HG03354 (cell line): Measurements from ENCODE around the gene CLDN7.

ENCODE experiments used
- ATAC-seq: cut with Tn5 transposase; IDR thresholded peaks from one replicate; pipeline ENCODE4 v1.9.1; 2021; ENCODE audit warnings: mild to moderate bottlenecking; ENCODE audit not compliant: unreplicated experiment, poor library complexity, severe bottlenecking

CLDN7 gene

GRCh38 chr17:7289256-7290032 is 27.2 kb upstream of the CLDN7 start:
- ATAC-seq = no peak

GRCh38 chr17:7285679-7286078 is 23.4 kb upstream of the CLDN7 start:
- no peak for ATAC-seq

GRCh38 chr17:7284911-7285310 is 22.6 kb upstream of the CLDN7 start:
- ATAC-seq = no peak

GRCh38 chr17:7283471-7284216 is 21.4 kb upstream of the CLDN7 start:
- ATAC-seq = no peak

- ATAC-seq = no peak
Observed at GRCh38 chr17:7282752-7283321, 20.6 kb upstream of the CLDN7 start.

- no peak for ATAC-seq
Observed at GRCh38 chr17:7281953-7282751, 19.9 kb upstream of the CLDN7 start.

GRCh38 chr17:7281074-7281952 is 19.0 kb upstream of the CLDN7 start, which contains the start of gene SLC2A4:
Gene SLC2A4, plus strand, starts transcription at chr17:7281718. Its CDS starts 217 bp downstream, at chr17:7281935.
- peak; percentile 56 for ATAC-seq

GRCh38 chr17:7280519-7281073 is 18.3 kb upstream of the CLDN7 start:
- ATAC-seq = peak; percentile 69

GRCh38 chr17:7279448-7279847 is 17.2 kb upstream of the CLDN7 start:
- ATAC-seq = no peak

GRCh38 chr17:7266784-7267183 is 4.5 kb upstream of the CLDN7 start:
- ATAC-seq = no peak

- no peak for ATAC-seq
Observed at GRCh38 chr17:7263801-7264078, 1.5 kb upstream of the CLDN7 start.

GRCh38 chr17:7262935-7263800 is 890 bp upstream of the CLDN7 start:
- ATAC-seq = no peak

GRCh38 chr17:7261379-7262191 is 693 bp downstream of the CLDN7 start:
- ATAC-seq = no peak

- ATAC-seq = no peak
Observed at GRCh38 chr17:7260651-7261378, 1.5 kb downstream of the CLDN7 start.

GRCh38 chr17:7260151-7260550 is 2.1 kb downstream of the CLDN7 start:
- no peak for ATAC-seq

GRCh38 chr17:7259555-7259889 is 2.8 kb downstream of the CLDN7 start:
- ATAC-seq = no peak
